Duodenal mucosa (tissue), 2 donors: ENCODE measurements around the gene MCOLN2.

Experiments
- H3K27ac ChIP-seq: one replicate; pipeline ENCODE4 v1.7.0; 2013; ENCODE audit warnings: low read depth, low read length
- H3K27me3 ChIP-seq, 2 donors: one replicate each; pipeline ENCODE4 v1.7.0; 2013; ENCODE audit warnings: low read length in 2 of 2, control low read depth in 1 of 2; ENCODE audit not compliant: insufficient read depth in 2 of 2, control insufficient read depth in 1 of 2
- H3K36me3 ChIP-seq, 2 donors: one replicate each; pipeline ENCODE4 v1.7.0; 2013; ENCODE audit warnings: low read length in 2 of 2, control low read depth in 1 of 2; ENCODE audit not compliant: insufficient read depth in 2 of 2, control insufficient read depth in 1 of 2
- H3K4me1 ChIP-seq, 2 donors: one replicate each; pipeline ENCODE4 v1.7.0; 2013; ENCODE audit warnings: low read length in 2 of 2, control low read depth in 1 of 2; ENCODE audit not compliant: insufficient read depth in 2 of 2, control insufficient read depth in 1 of 2
- H3K4me3 ChIP-seq, 2 donors: one replicate each; pipeline ENCODE4 v1.7.0; 2013; ENCODE audit warnings: low read length in 2 of 2, low read depth in 1 of 2
- H3K9ac ChIP-seq, 2 donors: one replicate each; pipeline ENCODE4 v1.7.0; 2013; ENCODE audit warnings: low read length in 2 of 2, low read depth in 1 of 2
- H3K9me3 ChIP-seq, 2 donors: one replicate each; pipeline ENCODE4 v1.7.0; 2013; ENCODE audit warnings: low read length in 2 of 2, control low read depth in 1 of 2; ENCODE audit not compliant: control insufficient read depth in 1 of 2

MCOLN2 gene

DNA sequence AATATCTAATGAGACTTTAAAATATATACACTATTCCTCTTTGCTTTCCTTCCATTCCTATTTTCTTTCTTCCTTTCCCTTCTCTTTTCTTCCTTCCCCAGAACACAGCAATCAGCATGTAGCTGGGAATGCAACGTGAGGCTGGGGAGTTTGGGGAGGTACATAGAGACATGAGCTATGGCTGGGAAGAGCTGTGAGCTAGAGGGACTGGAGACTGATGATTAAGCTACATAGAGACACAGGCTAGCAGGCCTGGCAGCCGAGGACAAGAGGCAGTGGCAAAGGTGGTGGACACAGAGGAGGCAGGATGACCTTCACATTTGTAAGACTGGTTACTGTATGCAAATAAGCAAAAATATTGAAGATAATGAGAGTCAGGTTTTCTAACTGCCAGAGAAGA, 111.4 kb downstream of the MCOLN2 start:
- no peaks in the 10 kb centered on the region for H3K4me1 ChIP-seq
- H3K9me3 ChIP-seq, result no peaks in the 10 kb centered on the region
- no peak overlapping the region for H3K27ac ChIP-seq
- no peak overlapping the region for H3K9ac ChIP-seq
- H3K4me3 ChIP-seq, result no peak overlapping the region
- H3K27me3 ChIP-seq, result no peaks in the 10 kb centered on the region
- no peaks in the 10 kb centered on the region for H3K36me3 ChIP-seq

DNA sequence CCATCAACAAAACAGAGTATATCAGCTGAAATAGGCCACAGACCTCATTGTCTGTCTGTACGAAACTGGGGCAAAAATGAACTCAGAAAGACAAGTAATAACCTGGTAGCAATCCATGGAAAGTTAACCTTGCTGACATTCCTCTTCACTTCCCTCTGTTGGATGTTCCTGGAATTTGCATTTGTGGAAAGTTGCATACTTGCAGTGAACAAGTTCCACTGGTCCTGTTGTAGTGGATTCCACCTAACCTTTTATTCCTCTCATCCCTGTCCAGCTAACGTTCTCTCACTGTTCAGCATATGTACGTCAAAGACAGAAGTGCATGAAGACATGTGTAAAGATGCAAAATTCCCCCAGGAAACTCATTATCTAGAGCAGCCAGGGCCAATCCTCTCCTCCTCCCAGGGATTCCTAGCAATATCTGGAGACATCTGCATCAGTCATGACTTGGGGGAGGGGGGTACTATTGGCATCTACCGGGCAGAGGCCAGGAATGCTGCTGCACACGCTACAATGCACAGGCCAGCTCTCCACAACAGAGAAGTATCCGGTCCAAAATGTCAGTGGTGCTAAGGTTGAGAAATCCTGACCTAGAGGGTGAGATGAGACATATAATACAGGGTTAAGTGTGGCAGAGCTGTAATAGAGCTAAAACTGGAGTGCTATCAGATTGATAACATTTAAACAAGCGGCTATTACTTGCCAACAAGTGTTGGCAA, 112.1 kb downstream of the MCOLN2 start:
- no peaks in the 10 kb centered on the region for H3K36me3 ChIP-seq
- no peak overlapping the region for H3K4me3 ChIP-seq
- no peaks in the 10 kb centered on the region for H3K4me1 ChIP-seq
- no peaks in the 10 kb centered on the region for H3K27me3 ChIP-seq
- H3K9me3 ChIP-seq, result no peaks in the 10 kb centered on the region
- no peak overlapping the region for H3K9ac ChIP-seq
- no peak overlapping the region for H3K27ac ChIP-seq

DNA sequence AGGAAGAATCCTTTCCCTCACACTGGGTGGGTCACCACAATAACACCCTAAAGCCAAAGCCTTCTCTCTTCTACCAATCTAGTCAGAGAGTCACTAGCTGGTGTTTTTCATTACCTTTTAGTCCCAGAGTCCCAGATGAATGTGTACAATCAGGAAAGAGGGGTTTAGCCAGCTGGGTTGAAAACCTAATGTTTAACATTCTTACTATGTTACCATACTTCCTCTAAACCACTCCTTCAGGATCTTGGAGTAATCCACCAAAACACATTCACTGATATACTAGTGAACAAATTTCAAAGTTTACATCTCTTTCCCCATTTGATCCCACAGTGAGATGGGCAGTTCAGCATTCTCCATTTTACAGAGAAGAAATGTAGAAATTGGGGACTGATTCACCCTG, 113.6 kb downstream of the MCOLN2 start:
- H3K4me1 ChIP-seq, result no peaks in the 10 kb centered on the region
- no peak overlapping the region for H3K27ac ChIP-seq

DNA sequence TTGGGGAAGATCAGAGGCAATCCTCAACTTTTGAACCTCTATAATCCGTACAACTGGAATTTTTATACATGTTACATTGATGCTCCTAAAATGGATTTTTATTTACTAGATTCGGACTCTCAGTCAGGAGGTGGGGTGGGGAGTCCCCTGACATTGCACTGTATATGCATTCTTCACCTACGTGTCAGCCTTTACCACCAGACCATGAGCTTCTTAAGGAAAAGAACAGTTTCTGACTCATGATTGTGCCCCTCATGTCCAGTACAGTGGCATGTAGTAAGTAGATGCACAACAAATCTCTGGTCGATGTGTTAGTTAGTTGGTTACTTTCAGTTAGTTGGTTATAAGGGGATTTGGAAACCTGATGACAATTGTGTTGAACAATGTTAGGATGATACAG, 119.3 kb downstream of the MCOLN2 start:
- H3K27me3 ChIP-seq, result peaks cover 0 to 5% of the 10 kb centered on the region in 2 donors
- no peaks in the 10 kb centered on the region for H3K4me1 ChIP-seq
- H3K27ac ChIP-seq, result no peak overlapping the region

More for the DNA sequence above, 113.6 kb downstream of the MCOLN2 start:
- Histone ChIP-seq H3K36me3 (no peaks in the 10 kb centered on the region), H3K9me3 (no peaks in the 10 kb centered on the region), H3K4me3 (no peak overlapping the region), H3K27me3 (no peaks in the 10 kb centered on the region), H3K9ac (no peak overlapping the region)

DNA sequence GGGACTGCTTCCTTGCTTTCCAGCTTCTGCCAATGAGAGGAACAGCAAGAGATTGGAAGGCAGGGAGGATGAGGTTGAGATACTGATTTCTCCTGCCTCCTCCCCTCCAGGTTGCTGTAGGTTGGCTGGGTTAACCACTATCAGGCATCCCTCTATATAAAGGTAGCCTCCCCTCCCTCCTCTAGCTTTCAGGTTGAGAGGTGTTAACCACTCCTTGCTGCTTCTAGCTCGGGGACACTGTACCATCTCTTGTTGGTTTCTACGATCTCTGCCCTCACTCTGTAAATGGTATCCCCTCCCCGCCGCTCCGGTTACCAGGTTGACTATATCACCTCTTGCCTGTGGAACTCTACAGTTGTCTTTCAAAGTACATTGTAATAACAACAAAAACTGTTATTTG, 120.6 kb downstream of the MCOLN2 start:
- no peak overlapping the region for H3K27ac ChIP-seq
- H3K9me3 ChIP-seq, result no peaks in the 10 kb centered on the region
- no peaks in the 10 kb centered on the region for H3K36me3 ChIP-seq
- H3K4me3 ChIP-seq, result no peak overlapping the region
- peaks cover 4 to 5% of the 10 kb centered on the region in 2 donors for H3K27me3 ChIP-seq
- H3K4me1 ChIP-seq, result no peaks in the 10 kb centered on the region
- no peak overlapping the region for H3K9ac ChIP-seq

More for the DNA sequence above, 119.3 kb downstream of the MCOLN2 start:
- Histone ChIP-seq H3K9ac (no peak overlapping the region), H3K4me3 (no peak overlapping the region), H3K36me3 (no peaks in the 10 kb centered on the region), H3K9me3 (no peaks in the 10 kb centered on the region)
